Thoracic aorta (tissue), 2 donors: ENCODE data around the gene VWA3B. TPM values are rescaled to one million over a fixed set of nuclear protein-coding genes. Genes with fewer than 3 reads are reported as not detected.

Source experiments
- ATAC-seq: fragments of 150-250 bp; one replicate; pipeline ENCODE4 v1.8.0; 2017; ENCODE audit warnings: low read depth; ENCODE audit not compliant: insufficient number of reproducible peaks, low FRiP score
- DNase-seq: peaks from one replicate; pipeline ENCODE4 v3.0.0-alpha.2; 2020; ENCODE audit warnings: low spot score
- H3K27ac ChIP-seq, 2 donors: fragments of 200-600 bp; sonication (generic); 1 replicate in 1 of 2; 2 replicates in 1 of 2; pipeline ENCODE4 v1.5.1; 2016; ENCODE audit warnings: mild to moderate bottlenecking in 2 of 2, moderate library complexity in 2 of 2
- H3K27me3 ChIP-seq: fragments of 200-600 bp; sonication (generic); replicated peaks from 2 replicates; pipeline ENCODE4 v1.6.0; 2016; ENCODE audit warnings: mild to moderate bottlenecking; ENCODE audit not compliant: insufficient read depth
- H3K36me3 ChIP-seq: fragments of 200-600 bp; sonication (generic); one replicate; pipeline ENCODE4 v1.5.1; 2016
- H3K4me1 ChIP-seq, 2 donors: fragments of 200-600 bp; sonication (generic); 1 replicate in 1 of 2; 2 replicates in 1 of 2; pipeline versions ENCODE4 v1.5.1 to v1.6.0; 2016; ENCODE audit warnings: low read depth in 2 of 2, mild to moderate bottlenecking in 1 of 2; ENCODE audit not compliant: control insufficient read depth in 1 of 2
- H3K4me3 ChIP-seq: fragments of 200-600 bp; sonication (generic); 2 replicates; pipeline ENCODE4 v1.5.1; 2016; ENCODE audit warnings: mild to moderate bottlenecking
- H3K9me3 ChIP-seq: fragments of 200-600 bp; sonication (generic); 2 replicates; pipeline ENCODE4 v1.5.1; 2016
- CTCF ChIP-seq: fragments of 200-600 bp; sonication (generic); IDR thresholded peaks from one replicate; pipeline ENCODE4 v1.5.1; 2019; ENCODE audit warnings: antibody characterized with exemption
- total RNA-seq, 2 donors: library from RNA; depleted of rRNA; stranded (reverse); fragments of >200 nt; gene quantifications; one replicate each; pipeline versions ENCODE4 v1.1.0 to v1.2.3, GENCODE V29; 2016

Gene VWA3B
- total RNA-seq, 2 donors from 2014 or later: 0.27 TPM; not detected in 1

- TF ChIP-seq CTCF: no peak
- no peaks in the 10 kb centered on the region for H3K9me3 ChIP-seq
- no peaks in the 10 kb centered on the region for H3K4me1 ChIP-seq
- ATAC-seq: no peak
- H3K27me3 ChIP-seq: no peaks in the 10 kb centered on the region
- DNase-seq: no peak
- no peak overlapping the region for H3K4me3 ChIP-seq
- H3K36me3 ChIP-seq: no peaks in the 10 kb centered on the region
- H3K27ac ChIP-seq: no peak overlapping the region
These were observed 221.6 kb downstream of the VWA3B start for GRCh38 chr2:98308532-98308931.

- Histone ChIP-seq H3K27ac (no peak overlapping the region), H3K27me3 (no peaks in the 10 kb centered on the region), H3K4me1 (no peaks in the 10 kb centered on the region), H3K9me3 (no peaks in the 10 kb centered on the region), H3K4me3 (no peak overlapping the region), H3K36me3 (no peaks in the 10 kb centered on the region)
- DNase-seq: no peak
- no peak for ATAC-seq
- TF ChIP-seq CTCF: no peak
These were observed 222.6 kb downstream of the VWA3B start for GRCh38 chr2:98309580-98309979.

GRCh38 chr2:98310010-98310409, 223.0 kb downstream of the VWA3B start:
- H3K36me3 ChIP-seq: no peaks in the 10 kb centered on the region
- DNase-seq (no peak), ATAC-seq (no peak)
- no peaks in the 10 kb centered on the region for H3K9me3 ChIP-seq
- no peaks in the 10 kb centered on the region for H3K4me1 ChIP-seq
- no peak for TF ChIP-seq CTCF
- H3K27ac ChIP-seq: no peak overlapping the region
- H3K4me3 ChIP-seq: no peak overlapping the region
- H3K27me3 ChIP-seq: no peaks in the 10 kb centered on the region

GRCh38 chr2:98311090-98311489, 224.1 kb downstream of the VWA3B start:
- H3K9me3 ChIP-seq: no peaks in the 10 kb centered on the region
- no peak for ATAC-seq

GRCh38 chr2:98311771-98312545, 225.0 kb downstream of the VWA3B start:
- H3K27ac ChIP-seq: no peak overlapping the region
- no peaks in the 10 kb centered on the region for H3K27me3 ChIP-seq
- ATAC-seq (no peak), DNase-seq (no peak)
- H3K9me3 ChIP-seq: no peaks in the 10 kb centered on the region
- H3K4me3 ChIP-seq: no peak overlapping the region
- H3K36me3 ChIP-seq: no peaks in the 10 kb centered on the region
- TF ChIP-seq CTCF: no peak
- H3K4me1 ChIP-seq: no peaks in the 10 kb centered on the region

More at GRCh38 chr2:98311090-98311489, 224.1 kb downstream of the VWA3B start:
- H3K36me3 ChIP-seq: no peaks in the 10 kb centered on the region
- H3K4me3 ChIP-seq: no peak overlapping the region
- no peak for DNase-seq
- no peak for TF ChIP-seq CTCF
- H3K27ac ChIP-seq: no peak overlapping the region
- H3K4me1 ChIP-seq: no peaks in the 10 kb centered on the region
- no peaks in the 10 kb centered on the region for H3K27me3 ChIP-seq
